ENCODE measurements around the gene RNF225.
A peak's percentile ranks its signal among the peaks of the same experiment; 100 is the strongest.

RNF225 gene

DNA sequence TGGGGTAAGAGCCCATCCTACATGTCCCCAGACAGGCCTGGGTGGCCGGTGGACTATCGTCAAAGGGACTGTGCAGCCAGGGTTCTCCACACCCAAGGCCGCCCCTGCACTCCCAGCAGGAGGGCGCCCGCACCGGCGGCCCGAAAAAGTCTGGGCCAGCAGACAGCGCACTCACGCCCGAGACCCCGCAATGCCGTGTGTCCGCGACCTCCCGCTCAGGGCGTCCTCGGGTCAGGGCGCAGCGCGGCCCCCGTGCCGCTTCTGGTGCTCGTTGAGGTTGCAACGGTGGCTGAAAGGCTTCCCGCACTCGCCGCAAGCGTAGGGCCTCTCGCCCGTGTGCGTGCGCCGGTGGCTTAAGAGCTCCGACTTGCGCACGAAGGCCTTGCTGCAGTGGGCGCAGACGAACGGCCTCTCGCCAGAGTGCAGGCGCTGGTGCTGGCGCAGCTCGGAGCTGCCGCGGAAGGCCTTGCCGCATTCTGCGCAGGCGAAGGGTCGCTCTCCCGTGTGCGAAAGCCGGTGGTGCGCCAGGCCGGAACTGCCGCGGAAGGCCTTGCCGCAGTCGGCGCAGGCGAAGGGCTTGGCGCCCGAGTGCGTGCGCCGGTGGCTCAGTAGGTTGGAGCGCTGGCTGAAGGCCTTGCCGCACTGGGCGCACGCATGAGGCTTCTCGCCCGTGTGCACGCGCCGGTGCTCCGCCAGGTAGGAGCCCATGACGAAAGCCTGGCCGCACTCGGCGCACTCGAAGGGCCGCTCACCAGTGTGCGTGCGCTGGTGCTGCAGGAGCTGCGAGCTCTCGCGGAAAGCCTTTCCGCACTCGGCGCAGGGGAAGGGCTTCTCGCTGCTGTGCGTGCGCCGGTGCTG is 39.3 kb upstream of the RNF225 start:
- H3K4me3 ChIP-seq (ENCODE audit: low read length), result peak overlapping the region; percentile 39; the same call in 1 of the 2 replicates
- TF ChIP-seq EZH2phosphoT487 (IDR thresholded peaks at IDR 0.05; ENCODE audit: borderline replicate concordance, low read length) (no peak), CTCF (IDR thresholded peaks at IDR 0.05; ENCODE audit: low read depth, low read length, poor library complexity, severe bottlenecking) (no peak)
- H4K20me1 ChIP-seq (ENCODE audit: control insufficient read depth, insufficient read depth, low read depth, low read length), result no peaks in the 10 kb centered on the region
- H3K9me2 ChIP-seq (replicated peaks; ENCODE audit: control insufficient read depth, low read length), result no peaks in the 10 kb centered on the region
- peaks cover 6% of the 10 kb centered on the region; the same call in 1 of the 2 replicates for H3F3A ChIP-seq (ENCODE audit: control insufficient read depth, insufficient read depth)
- H3K9me3 ChIP-seq (ENCODE audit: control insufficient read depth, insufficient read depth, low read length), result no peaks in the 10 kb centered on the region
- peaks cover 5% of the 10 kb centered on the region; the same call in 1 of the 2 replicates for H3K27me3 ChIP-seq (ENCODE audit: control insufficient read depth, low read length)
- no peaks in the 10 kb centered on the region; the same call in 1 of the 2 replicates for H3K79me2 ChIP-seq (ENCODE audit: control insufficient read depth, low read length)
- peaks cover 4% of the 10 kb centered on the region for H3K36me3 ChIP-seq (ENCODE audit: control insufficient read depth, low read length)
- H3K4me1 ChIP-seq (ENCODE audit: control insufficient read depth, low read length), result peaks cover 9% of the 10 kb centered on the region
- no peak overlapping the region for H3K27ac ChIP-seq (ENCODE audit: low read depth, low read length)
- H3K4me2 ChIP-seq (ENCODE audit: low read length), result peak overlapping the region; percentile 50

DNA sequence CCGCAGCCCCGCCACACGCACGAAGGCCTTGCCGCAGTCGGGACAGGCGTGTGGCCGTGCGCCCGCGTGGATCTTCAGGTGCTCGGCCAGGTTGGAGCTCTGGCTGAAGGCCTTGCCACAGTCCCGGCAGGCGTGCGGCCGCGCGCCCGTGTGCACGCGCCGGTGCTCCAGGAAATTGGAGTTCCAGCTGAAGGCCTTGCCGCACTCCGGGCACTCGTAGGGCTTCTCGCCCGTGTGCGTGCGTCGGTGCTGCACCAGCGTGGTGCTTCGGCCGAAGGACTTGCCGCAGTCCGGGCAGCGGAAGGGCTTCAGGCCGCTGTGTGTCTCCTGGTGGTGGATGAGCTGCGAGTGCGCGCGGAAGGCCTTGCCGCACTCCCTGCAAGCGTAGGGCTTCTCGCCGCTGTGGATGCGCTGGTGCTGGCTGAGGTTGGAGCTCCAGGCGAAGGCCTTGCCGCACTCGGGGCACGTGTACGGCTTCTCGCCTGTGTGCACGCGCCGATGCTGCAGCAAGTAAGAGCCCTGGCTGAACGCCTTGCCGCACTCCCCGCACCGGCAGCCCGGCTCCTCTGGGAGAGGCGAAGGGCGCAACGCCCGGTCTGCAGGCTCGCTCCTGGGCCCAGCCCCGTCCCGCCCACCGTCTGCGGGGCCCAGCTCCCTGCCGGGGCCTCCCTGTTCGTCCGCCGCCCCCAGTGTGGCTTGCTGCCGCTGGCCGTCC is 38.5 kb upstream of the RNF225 start:
- H3F3A ChIP-seq (ENCODE audit: control insufficient read depth, insufficient read depth), result peaks cover 6% of the 10 kb centered on the region; the same call in 1 of the 2 replicates
- H3K4me2 ChIP-seq (ENCODE audit: low read length), result peak overlapping the region; percentile 50
- H3K4me1 ChIP-seq (ENCODE audit: control insufficient read depth, low read length), result peaks cover 17% of the 10 kb centered on the region
- no peaks in the 10 kb centered on the region for H3K9me3 ChIP-seq (ENCODE audit: control insufficient read depth, insufficient read depth, low read length)
- no peaks in the 10 kb centered on the region for H4K20me1 ChIP-seq (ENCODE audit: control insufficient read depth, insufficient read depth, low read depth, low read length)
- H3K27ac ChIP-seq (ENCODE audit: low read depth, low read length), result no peak overlapping the region
- no peak for TF ChIP-seq CTCF (IDR thresholded peaks at IDR 0.05; ENCODE audit: low read depth, low read length, poor library complexity, severe bottlenecking)
- no peak for TF ChIP-seq EZH2phosphoT487 (IDR thresholded peaks at IDR 0.05; ENCODE audit: borderline replicate concordance, low read length)
- H3K36me3 ChIP-seq (ENCODE audit: control insufficient read depth, low read length), result peaks cover 1% of the 10 kb centered on the region; the same call in 1 of the 2 replicates
- no peaks in the 10 kb centered on the region for H3K9me2 ChIP-seq (replicated peaks; ENCODE audit: control insufficient read depth, low read length)
- peak overlapping the region; percentile 39; the same call in 1 of the 2 replicates for H3K4me3 ChIP-seq (ENCODE audit: low read length)
- H3K27me3 ChIP-seq (ENCODE audit: control insufficient read depth, low read length), result peaks cover 5% of the 10 kb centered on the region; the same call in 1 of the 2 replicates
- peaks cover 7% of the 10 kb centered on the region for H3K79me2 ChIP-seq (ENCODE audit: control insufficient read depth, low read length)

DNA sequence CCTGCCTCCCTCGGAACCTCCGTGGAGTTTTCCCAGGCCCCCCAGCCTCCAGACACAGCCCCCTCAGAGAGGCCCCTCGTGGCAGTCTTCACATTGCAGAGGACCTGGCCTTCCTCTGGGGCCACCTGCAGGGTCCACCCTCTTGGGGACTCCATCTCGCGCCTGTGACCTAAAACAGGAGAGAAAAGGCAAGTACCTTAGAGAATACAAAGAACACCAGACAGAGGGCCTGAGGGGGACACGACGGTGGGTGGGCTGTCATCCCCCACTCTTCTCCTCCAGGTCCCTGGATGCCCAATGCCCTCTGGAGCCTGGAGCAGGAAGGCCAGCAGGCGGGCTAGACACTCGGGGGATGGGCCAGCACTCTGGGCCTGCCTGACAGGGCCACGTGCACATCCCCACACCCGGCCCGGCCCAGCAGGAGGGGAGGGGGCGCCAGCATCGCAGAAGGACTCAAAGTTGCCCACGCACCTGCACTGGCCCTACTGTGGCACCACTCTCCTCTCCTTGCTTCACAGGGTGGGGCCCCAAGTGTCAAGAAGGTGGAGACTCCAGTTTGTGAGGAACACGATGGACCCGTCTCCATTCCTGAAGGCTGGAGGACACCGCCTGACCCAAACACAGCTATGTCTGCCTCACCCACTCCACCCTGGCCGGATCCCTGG is 37.8 kb upstream of the RNF225 start:
- Histone ChIP-seq H3F3A (ENCODE audit: control insufficient read depth, insufficient read depth) (peaks cover 6% of the 10 kb centered on the region; the same call in 1 of the 2 replicates), H3K9me2 (replicated peaks; ENCODE audit: control insufficient read depth, low read length) (no peaks in the 10 kb centered on the region), H3K36me3 (ENCODE audit: control insufficient read depth, low read length) (peaks cover 3% of the 10 kb centered on the region; the same call in 1 of the 2 replicates), H3K27me3 (ENCODE audit: control insufficient read depth, low read length) (peaks cover 5% of the 10 kb centered on the region; the same call in 1 of the 2 replicates), H3K79me2 (ENCODE audit: control insufficient read depth, low read length) (peaks cover 10% of the 10 kb centered on the region), H3K4me3 (ENCODE audit: low read length) (no peak overlapping the region), H3K4me2 (ENCODE audit: low read length) (no peak overlapping the region), H3K4me1 (ENCODE audit: control insufficient read depth, low read length) (peaks cover 19% of the 10 kb centered on the region), H3K9me3 (ENCODE audit: control insufficient read depth, insufficient read depth, low read length) (no peaks in the 10 kb centered on the region), H3K27ac (ENCODE audit: low read depth, low read length) (no peak overlapping the region), H4K20me1 (ENCODE audit: control insufficient read depth, insufficient read depth, low read depth, low read length) (no peaks in the 10 kb centered on the region)
- TF ChIP-seq EZH2phosphoT487 (IDR thresholded peaks at IDR 0.05; ENCODE audit: borderline replicate concordance, low read length) (no peak), CTCF (IDR thresholded peaks at IDR 0.05; ENCODE audit: low read depth, low read length, poor library complexity, severe bottlenecking) (no peak)
